ENCODE measurements around the gene PTPRN2. TPM values are rescaled to one million over a fixed set of nuclear protein-coding genes. Genes with fewer than 3 reads are reported as not detected.

PTPRN2 gene
- total and polyA plus RNA-seq, 2 of the 8 experiments (the other 6 are each of a cell fraction or from before 2014, with no cell fraction given) = 2.6 to 4.5 TPM

DNA sequence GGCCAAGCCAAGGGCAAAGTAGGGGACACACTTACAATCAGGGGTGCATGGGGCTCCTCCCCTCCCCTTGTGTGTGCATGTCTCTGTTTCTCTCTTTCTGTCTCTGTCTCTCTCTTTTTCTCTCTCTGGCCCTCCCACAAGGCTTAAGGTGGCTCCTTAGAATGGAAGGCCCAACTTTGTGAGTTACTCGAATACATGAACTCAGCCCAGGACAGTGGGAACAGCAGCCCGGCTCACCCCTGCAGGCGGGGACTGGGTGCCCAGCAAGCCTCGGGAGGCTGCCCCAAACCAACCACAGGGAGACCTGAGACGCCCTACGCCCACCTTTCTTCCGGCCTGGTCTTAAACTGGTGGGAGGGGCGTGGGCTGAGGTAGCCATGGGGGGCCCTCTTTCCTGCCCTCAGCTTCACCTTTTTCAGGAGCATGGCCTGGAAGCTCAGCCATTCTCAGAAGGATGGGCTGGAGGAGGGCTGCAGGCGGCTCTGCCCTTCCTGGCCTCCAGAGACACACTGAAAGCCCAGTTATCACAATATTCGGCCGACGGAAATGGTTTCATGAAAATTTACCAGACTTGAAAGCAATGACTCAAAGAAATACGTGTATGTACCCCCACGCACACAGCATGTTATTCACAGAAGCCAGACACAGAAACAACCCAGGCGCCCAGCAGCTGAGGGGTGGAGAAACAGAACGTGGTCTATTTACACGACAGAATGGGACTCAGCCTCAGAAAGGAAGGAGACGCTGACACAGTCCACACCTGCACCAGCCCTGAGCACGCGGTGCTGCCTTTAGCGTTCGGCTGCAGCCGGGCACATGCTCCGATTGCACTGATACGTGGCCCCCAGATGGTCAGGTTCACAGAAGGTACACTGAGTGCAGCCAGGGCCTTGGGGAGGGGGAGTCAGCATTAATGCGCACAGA, 229.5 kb downstream of the PTPRN2 start (continued):
- TF ChIP-seq, protein P1, sequence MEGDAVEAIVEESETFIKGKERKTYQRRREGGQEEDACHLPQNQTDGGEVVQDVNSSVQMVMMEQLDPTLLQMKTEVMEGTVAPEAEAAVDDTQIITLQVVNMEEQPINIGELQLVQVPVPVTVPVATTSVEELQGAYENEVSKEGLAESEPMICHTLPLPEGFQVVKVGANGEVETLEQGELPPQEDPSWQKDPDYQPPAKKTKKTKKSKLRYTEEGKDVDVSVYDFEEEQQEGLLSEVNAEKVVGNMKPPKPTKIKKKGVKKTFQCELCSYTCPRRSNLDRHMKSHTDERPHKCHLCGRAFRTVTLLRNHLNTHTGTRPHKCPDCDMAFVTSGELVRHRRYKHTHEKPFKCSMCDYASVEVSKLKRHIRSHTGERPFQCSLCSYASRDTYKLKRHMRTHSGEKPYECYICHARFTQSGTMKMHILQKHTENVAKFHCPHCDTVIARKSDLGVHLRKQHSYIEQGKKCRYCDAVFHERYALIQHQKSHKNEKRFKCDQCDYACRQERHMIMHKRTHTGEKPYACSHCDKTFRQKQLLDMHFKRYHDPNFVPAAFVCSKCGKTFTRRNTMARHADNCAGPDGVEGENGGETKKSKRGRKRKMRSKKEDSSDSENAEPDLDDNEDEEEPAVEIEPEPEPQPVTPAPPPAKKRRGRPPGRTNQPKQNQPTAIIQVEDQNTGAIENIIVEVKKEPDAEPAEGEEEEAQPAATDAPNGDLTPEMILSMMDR (IDR thresholded peaks at IDR 0.05; ENCODE audit: control extremely low read depth in 1 of 3, insufficient read depth in 1 of 3, low read depth in 1 of 3, low read length in 3 of 3) = no peak
- TF ChIP-seq RBBP5 (IDR thresholded peaks at IDR 0.05; ENCODE audit: borderline replicate concordance, low read depth, low read length) = no peak
- TF ChIP-seq HDAC6 (IDR thresholded peaks at IDR 0.05; ENCODE audit: low read depth, low read length) = no peak
- TF ChIP-seq TAF7 (optimal IDR thresholded peaks at IDR 0.05; ENCODE audit: borderline replicate concordance, low read depth, low read length) = no peak
- no peak for TF ChIP-seq BRCA1 (IDR thresholded peaks at IDR 0.05; ENCODE audit: low read depth, low read length)

Measured in H1 (cell line).